Colonic mucosa (tissue), 4 donors: Measurements from ENCODE around the gene RRAGD. TPM values are rescaled to one million over a fixed set of nuclear protein-coding genes. Genes with fewer than 3 reads are reported as not detected.

Experiments used
- DNase-seq: peaks from one replicate; pipeline ENCODE4 v3.0.0-alpha.2; 2020
- H3K27ac ChIP-seq: fragments of 200-600 bp; one replicate; pipeline ENCODE4 v1.8.0; 2021
- H3K27me3 ChIP-seq: fragments of 200-600 bp; one replicate; pipeline ENCODE4 v1.8.0; 2021
- H3K36me3 ChIP-seq: fragments of 200-600 bp; one replicate; pipeline ENCODE4 v1.8.0; 2021
- H3K4me1 ChIP-seq: fragments of 200-600 bp; one replicate; pipeline ENCODE4 v1.8.0; 2021; ENCODE audit warnings: mild to moderate bottlenecking
- H3K4me3 ChIP-seq: fragments of 200-600 bp; one replicate; pipeline ENCODE4 v1.8.0; 2021
- H3K9ac ChIP-seq, 2 donors: one replicate each; pipeline ENCODE4 v1.7.0; 2013; ENCODE audit warnings: control low read depth in 2 of 2, low read depth in 2 of 2, low read length in 2 of 2
- H3K9me3 ChIP-seq: fragments of 200-600 bp; one replicate; pipeline ENCODE4 v1.8.0; 2021
- CTCF ChIP-seq: fragments of 200-600 bp; IDR thresholded peaks from one replicate; pipeline ENCODE4 v1.8.0; 2022; ENCODE audit warnings: antibody characterized with exemption, mild to moderate bottlenecking
- intact Hi-C: fragments of 100-400 bp; cut with DNase I; formaldehyde crosslinking; loops from one replicate; pipeline ENCODE4 v1.14.1; 2022
- total RNA-seq, 2 donors: library from RNA; stranded (reverse); fragmentation: NEBNext Ultra II Directional in 1 of 2; extraction: Animal tissue kit (Norgen Biotek cat#: 25700) in 1 of 2; gene quantifications; one replicate each; pipeline ENCODE4 v1.2.1, GENCODE V29; 2021
- donor health status: healthy.
- donor health status: DM: no; HTN: no; CAD: no.
- donor health status: DM: no; HTN: no; CAD: no.

RRAGD gene
- total RNA-seq, 2 donors from 2014 or later, result 2.0 to 4.4 TPM

DNA sequence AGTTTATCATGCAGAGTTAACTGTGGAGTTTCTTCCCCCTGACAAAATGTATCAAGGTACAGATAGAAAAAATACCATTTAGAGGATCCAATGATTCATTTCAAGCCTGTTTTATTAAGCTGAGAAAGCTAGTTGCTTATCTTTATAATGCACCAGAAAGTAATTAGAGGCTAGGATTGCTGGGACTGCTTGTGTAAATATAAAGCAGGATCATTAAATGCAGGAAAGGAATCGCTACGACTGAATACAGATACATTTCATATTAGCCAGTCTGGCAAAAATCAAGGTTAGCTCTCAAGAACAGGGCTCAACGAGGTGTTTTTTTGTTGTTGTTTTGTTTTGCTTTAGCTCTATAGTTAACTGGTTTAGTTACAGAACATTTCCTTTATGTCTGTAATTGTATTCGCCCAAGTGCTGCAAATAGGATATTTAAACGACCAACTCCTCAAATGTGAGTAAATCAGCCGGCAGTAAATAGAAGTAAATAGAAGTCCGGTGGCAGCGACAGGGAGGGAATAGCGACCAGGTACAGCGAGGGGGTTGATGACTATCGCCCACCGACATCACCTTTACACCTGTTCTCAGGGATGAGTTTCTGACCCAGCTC, 60.3 kb downstream of the RRAGD start:
- H3K27me3 ChIP-seq, result no peaks in the 10 kb centered on the region
- H3K4me1 ChIP-seq, result no peaks in the 10 kb centered on the region
- no peak for DNase-seq
- H3K36me3 ChIP-seq, result no peaks in the 10 kb centered on the region
- TF ChIP-seq CTCF, result no peak
- intact Hi-C loops, result no loop called here
- no peaks in the 10 kb centered on the region for H3K9me3 ChIP-seq
- H3K27ac ChIP-seq, result peak overlapping the region; percentile 99
- peak overlapping the region; percentile 91 to 99 for H3K9ac ChIP-seq
- H3K4me3 ChIP-seq, result peak overlapping the region; percentile 86

DNA sequence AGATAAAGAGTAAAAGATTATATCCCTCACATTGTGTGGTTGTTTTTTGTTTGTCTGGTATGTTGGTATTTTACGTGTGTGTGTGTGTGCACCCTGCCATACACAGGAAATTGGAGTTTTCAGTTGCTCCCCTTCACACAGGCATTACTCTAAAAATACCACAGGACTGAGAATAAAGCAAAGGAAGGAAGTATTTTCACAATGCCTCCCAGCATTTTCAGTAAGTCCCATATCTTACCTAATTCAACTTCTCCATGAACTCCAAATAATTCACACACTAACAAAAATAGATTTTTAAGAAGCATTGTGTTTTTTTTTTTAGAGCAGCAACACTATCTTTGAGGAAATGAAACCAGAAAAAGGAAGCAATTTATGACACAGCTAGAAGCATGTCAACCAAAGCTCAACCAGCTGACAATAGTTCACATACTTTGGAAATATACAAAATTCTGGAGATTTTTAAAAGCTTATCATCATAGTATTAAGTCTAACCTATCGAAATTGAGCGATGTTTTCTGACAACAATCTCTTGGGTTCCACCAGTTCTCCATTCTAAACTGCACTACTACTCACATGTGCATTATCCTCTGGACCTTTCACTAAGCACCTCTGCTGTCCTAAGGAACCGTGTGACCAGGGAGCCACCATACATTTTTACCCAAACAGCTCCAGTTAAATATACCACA, 61.6 kb downstream of the RRAGD start:
- H3K4me1 ChIP-seq, result no peaks in the 10 kb centered on the region
- peak overlapping the region; percentile 86 for H3K4me3 ChIP-seq

GRCh38 chr6:89348372-89348771, 63.7 kb downstream of the RRAGD start:
- H3K27ac ChIP-seq, result no peak overlapping the region
- DNase-seq, result no peak
- H3K4me1 ChIP-seq, result no peaks in the 10 kb centered on the region
- H3K27me3 ChIP-seq, result no peaks in the 10 kb centered on the region
- intact Hi-C loops, result no loop called here
- H3K9me3 ChIP-seq, result no peaks in the 10 kb centered on the region
- H3K36me3 ChIP-seq, result no peaks in the 10 kb centered on the region
- H3K4me3 ChIP-seq, result no peak overlapping the region
- H3K9ac ChIP-seq, result no peak overlapping the region
- no peak for TF ChIP-seq CTCF

More for the DNA sequence above, 61.6 kb downstream of the RRAGD start:
- no peak for TF ChIP-seq CTCF
- no peak for DNase-seq
- H3K27me3 ChIP-seq, result no peaks in the 10 kb centered on the region
- intact Hi-C loops, result no loop called here
- peak overlapping the region; percentile 99 for H3K27ac ChIP-seq
- H3K36me3 ChIP-seq, result no peaks in the 10 kb centered on the region
- no peak overlapping the region for H3K9ac ChIP-seq
- no peaks in the 10 kb centered on the region for H3K9me3 ChIP-seq

DNA sequence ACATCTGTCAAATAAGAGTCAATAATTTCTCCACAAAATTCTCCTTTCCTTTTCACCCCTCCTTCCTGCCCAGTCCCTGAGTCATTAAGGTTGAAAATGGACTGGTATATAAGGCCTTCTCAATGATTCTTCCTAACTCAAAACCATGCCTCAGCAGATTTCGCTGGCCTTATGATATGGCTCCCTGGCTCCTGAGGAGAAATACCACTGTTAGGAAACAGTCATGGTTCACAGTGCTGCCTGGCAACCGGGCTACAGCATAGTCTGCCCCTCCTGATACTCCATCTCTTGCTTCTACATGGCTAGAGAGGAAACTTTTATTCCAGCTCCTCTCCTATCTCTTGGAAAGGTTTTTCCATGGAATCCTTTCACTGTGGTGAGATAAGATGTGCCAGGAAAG, 64.2 kb downstream of the RRAGD start:
- no peak overlapping the region for H3K4me3 ChIP-seq
- no peaks in the 10 kb centered on the region for H3K4me1 ChIP-seq
- H3K27me3 ChIP-seq, result no peaks in the 10 kb centered on the region
- no peak for DNase-seq
- H3K36me3 ChIP-seq, result no peaks in the 10 kb centered on the region
- intact Hi-C loops, result no loop called here
- no peak overlapping the region for H3K27ac ChIP-seq
- TF ChIP-seq CTCF, result no peak
- no peaks in the 10 kb centered on the region for H3K9me3 ChIP-seq
- H3K9ac ChIP-seq, result no peak overlapping the region

- no peak overlapping the region for H3K27ac ChIP-seq
- no peaks in the 10 kb centered on the region for H3K9me3 ChIP-seq
- intact Hi-C loops, result no loop called here
- H3K4me1 ChIP-seq, result no peaks in the 10 kb centered on the region
- no peak overlapping the region for H3K4me3 ChIP-seq
- peaks cover 2% of the 10 kb centered on the region for H3K36me3 ChIP-seq
- H3K27me3 ChIP-seq, result no peaks in the 10 kb centered on the region
- H3K9ac ChIP-seq, result no peak overlapping the region
- no peak for DNase-seq
- no peak for TF ChIP-seq CTCF
Measured at GRCh38 chr6:89346433-89346832, 65.6 kb downstream of the RRAGD start.
